ENCODE data around the gene GJB2.

Gene GJB2

DNA sequence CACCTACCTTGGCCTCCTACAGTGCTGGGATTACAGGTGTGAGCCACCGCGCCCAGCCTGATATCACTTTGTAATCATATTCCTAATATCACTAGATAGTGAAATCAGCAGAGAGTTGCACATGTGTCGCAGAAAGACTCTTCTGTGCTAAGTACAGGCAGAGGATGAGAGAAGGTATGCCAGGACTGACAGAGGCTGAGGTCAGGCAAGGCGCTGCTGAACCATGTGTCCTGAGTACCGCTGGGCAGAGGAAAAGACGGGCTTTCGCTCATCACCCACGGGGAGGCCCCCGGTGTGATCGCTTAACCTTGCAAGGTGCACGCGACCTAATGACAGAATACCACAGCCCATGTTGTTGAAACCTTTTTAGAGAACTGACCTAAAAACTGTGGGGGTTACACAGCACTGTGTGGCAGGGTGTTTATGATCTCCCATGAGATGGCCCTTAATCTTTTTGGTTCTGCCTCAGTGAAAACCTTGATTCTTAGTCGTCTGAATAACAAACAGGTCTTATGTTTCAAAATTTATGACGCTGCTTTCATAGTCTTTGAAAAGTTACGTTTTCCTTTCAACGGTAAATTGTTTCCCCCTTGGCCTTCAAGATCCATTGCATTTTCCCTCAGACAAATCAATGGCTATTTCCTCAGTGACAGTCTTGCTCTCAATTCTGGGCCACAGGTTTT, 44.1 kb downstream of the GJB2 start:
- no peak overlapping the region for H3K27ac ChIP-seq (ENCODE audit: low read depth, low read length)
- 0 out of 2 replicates have a peak, but pooled peaks cover 4% of the 10 kb centered on the region for H3K4me1 ChIP-seq (ENCODE audit: insufficient read depth, low read length)
- no peaks in the 10 kb centered on the region for H3K36me3 ChIP-seq (ENCODE audit: insufficient read depth, low read length)
- WGBS = 94% methylated on average over 16 of the region's 16 CpGs
- no peaks in the 10 kb centered on the region for H3K9me3 ChIP-seq (ENCODE audit: insufficient read depth, low read depth, low read length)
- H3K4me3 ChIP-seq (ENCODE audit: low read length) = no peak overlapping the region
- H3K27me3 ChIP-seq (ENCODE audit: insufficient read depth, low read length) = no peaks in the 10 kb centered on the region
- H3K9ac ChIP-seq (ENCODE audit: low read depth, low read length) = no peak overlapping the region

DNA sequence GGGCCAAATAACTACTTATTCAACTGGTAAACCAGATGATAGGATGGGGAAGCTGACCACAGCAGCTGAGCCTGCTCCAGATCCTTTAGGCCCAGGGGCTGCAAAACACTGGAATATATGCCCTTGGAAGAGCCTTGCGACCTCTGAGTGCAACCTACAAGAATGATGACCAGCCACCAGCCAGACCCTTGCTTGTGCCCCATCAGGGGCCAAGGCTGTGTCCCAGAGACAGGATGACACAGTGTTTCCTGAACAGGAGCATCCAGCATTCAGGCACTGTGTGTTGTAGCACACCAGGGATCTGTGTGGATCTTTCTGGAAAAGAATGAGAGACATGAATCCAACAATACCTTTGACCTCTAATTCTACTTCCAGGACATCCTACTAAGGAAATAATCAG, 46.4 kb downstream of the GJB2 start:
- Histone ChIP-seq H3K9me3 (ENCODE audit: insufficient read depth, low read depth, low read length) (no peaks in the 10 kb centered on the region), H3K4me1 (ENCODE audit: insufficient read depth, low read length) (0 out of 2 replicates have a peak, but pooled peaks cover 4% of the 10 kb centered on the region), H3K27me3 (ENCODE audit: insufficient read depth, low read length) (no peaks in the 10 kb centered on the region), H3K27ac (ENCODE audit: low read depth, low read length) (no peak overlapping the region), H3K36me3 (ENCODE audit: insufficient read depth, low read length) (no peaks in the 10 kb centered on the region), H3K4me3 (ENCODE audit: low read length) (no peak overlapping the region), H3K9ac (ENCODE audit: low read depth, low read length) (no peak overlapping the region)
- 96% methylated on average over 1 of the region's 1 CpG for WGBS

DNA sequence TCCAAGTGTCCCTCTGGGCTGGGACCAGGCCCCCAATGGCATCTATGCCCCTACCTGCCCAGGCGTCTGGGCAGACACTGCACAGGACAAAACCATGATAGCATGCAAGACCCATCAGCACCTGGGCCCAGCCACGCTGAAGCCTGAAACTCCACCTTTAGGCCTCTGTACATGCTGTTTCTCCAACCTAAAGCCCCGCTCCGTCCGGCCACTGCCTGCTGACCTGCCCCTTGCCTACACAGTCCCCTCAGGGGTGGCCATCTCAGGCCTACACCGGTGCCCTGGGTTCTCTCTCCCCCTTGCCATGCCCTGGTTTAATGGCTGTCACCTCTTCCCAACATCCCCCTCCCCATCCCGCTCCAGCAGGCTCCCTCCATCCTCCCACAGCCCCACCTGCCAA, 47.2 kb downstream of the GJB2 start:
- no peak overlapping the region for H3K9ac ChIP-seq (ENCODE audit: low read depth, low read length)
- H3K4me1 ChIP-seq (ENCODE audit: insufficient read depth, low read length) = 0 out of 2 replicates have a peak, but pooled peaks cover 4% of the 10 kb centered on the region
- H3K9me3 ChIP-seq (ENCODE audit: insufficient read depth, low read depth, low read length) = no peaks in the 10 kb centered on the region
- no peak overlapping the region for H3K27ac ChIP-seq (ENCODE audit: low read depth, low read length)
- 77% methylated on average over 7 of the region's 7 CpGs for WGBS
- no peaks in the 10 kb centered on the region for H3K36me3 ChIP-seq (ENCODE audit: insufficient read depth, low read length)
- H3K4me3 ChIP-seq (ENCODE audit: low read length) = no peak overlapping the region
- H3K27me3 ChIP-seq (ENCODE audit: insufficient read depth, low read length) = no peaks in the 10 kb centered on the region

DNA sequence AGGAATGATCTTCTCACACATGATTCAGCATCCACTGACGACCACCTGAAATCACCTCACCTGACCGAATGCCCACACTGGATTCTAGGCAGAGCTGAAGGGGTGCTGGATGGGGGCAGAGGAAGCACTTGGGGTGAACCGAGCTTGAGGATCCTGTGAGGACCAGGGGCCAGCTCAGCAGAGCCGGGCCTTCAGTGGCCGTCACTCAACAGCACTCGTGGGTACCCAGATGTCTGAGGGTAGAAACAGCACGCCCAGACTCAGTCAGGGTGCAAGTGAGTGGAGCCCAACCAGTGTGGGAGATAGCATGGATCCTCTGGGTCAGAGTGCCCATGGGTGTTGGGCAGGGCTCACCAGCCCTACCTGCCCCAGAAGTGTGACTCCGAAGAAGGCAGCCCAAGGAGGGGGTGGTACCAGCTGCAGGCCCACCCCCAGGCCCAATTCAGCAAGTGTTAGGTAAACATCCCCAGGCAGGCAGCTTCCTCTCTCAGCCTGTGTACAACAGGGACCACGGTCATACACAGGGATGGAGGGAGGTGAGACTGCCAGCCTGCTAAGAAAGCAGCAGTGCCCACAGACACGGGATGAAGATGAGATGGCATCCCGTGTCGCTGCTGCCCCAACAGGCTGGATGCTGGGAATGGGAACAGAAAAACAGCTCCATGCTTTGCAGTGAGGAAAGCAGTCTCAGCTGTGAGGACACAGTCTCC, 48.4 kb downstream of the GJB2 start:
- Histone ChIP-seq H3K36me3 (ENCODE audit: insufficient read depth, low read length) (no peaks in the 10 kb centered on the region), H3K27me3 (ENCODE audit: insufficient read depth, low read length) (peaks cover 2% of the 10 kb centered on the region; the same call in 1 of the 2 replicates), H3K4me1 (ENCODE audit: insufficient read depth, low read length) (0 out of 2 replicates have a peak, but pooled peaks cover 4% of the 10 kb centered on the region), H3K4me3 (ENCODE audit: low read length) (no peak overlapping the region), H3K27ac (ENCODE audit: low read depth, low read length) (no peak overlapping the region), H3K9me3 (ENCODE audit: insufficient read depth, low read depth, low read length) (no peaks in the 10 kb centered on the region), H3K9ac (ENCODE audit: low read depth, low read length) (no peak overlapping the region)
- WGBS = 90% methylated on average over 12 of the region's 12 CpGs

DNA sequence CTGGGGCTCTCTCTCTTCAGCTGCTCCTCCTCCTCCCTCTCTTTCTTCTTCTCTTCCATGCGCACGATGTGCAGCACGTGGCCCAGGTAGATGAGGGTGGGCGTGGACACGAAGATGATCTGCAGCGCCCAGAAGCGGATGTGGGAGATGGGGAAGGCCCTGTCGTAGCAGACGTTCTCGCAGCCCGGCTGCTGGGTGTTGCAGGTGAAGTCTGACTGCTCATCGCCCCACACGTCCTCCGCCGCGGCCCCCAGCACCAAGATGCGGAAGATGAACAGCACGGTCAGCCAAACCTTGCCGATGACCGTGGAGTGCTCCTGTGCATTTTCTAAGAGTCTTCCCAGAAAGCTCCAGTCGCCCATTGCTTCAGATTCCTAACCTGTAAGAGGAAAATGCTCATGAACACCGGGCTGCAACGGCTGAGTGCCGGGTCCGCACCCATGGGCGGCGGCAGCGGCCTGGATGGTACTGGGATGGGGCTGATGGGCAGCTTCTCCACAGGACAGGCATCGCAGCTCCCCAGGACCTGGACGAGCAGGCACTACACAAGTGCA, 49.7 kb downstream of the GJB2 start:
- Histone ChIP-seq H3K9ac (ENCODE audit: low read depth, low read length) (no peak overlapping the region), H3K9me3 (ENCODE audit: insufficient read depth, low read depth, low read length) (no peaks in the 10 kb centered on the region), H3K27ac (ENCODE audit: low read depth, low read length) (no peak overlapping the region), H3K36me3 (ENCODE audit: insufficient read depth, low read length) (no peaks in the 10 kb centered on the region), H3K4me3 (ENCODE audit: low read length) (no peak overlapping the region), H3K27me3 (ENCODE audit: insufficient read depth, low read length) (peaks cover 7% of the 10 kb centered on the region; the same call in 1 of the 2 replicates), H3K4me1 (ENCODE audit: insufficient read depth, low read length) (0 out of 2 replicates have a peak, but pooled peaks cover 4% of the 10 kb centered on the region)
- 94% methylated on average over 30 of the region's 30 CpGs for WGBS

DNA sequence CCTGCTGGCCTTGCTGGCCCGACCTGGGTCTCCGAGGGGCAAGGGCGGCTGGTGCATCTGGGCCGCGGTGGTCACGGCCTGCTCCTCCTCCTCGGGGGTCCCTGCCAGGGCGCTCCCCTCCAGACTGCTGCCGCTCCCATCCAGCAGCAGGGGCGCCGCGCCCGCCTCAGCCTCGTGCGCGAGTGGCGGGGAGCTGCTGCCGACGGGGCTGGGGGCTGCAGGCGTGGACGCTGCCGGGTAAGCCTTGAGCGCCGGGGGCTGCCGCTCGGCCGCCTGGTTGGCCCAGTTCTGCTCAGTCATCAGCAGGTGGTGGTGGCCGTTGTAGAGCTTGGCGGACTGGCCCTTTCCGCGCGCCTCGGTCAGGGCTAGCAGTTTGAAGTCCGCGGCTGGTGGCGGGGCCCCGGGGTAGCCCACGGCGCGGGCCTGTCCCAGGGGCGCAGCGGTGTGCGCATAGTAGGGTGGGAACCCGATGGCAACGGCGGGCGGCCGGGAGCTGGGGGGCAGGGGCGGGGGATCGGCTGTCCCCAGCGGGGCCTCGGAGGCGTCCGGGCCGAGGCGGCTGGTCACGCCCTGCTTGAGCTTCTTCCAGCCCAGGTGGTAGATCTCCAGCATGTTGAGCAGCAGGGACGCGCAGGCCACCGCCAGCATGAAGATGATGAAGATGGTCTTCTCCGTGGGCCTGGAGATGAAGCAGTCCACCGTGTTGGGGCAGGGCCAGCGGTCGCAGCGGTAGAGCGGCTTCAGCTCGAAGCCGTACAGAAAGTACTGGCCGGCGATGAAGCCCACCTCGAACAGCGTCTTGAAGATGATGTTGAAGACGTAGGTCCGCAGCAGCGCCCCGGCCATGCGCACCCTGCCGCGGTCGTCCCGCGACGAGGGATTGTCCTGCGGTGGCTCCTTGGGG, 50.5 kb downstream of the GJB2 start:
- 95% methylated on average over 84 of the region's 84 CpGs for WGBS
- 0 out of 2 replicates have a peak, but pooled peaks cover 4% of the 10 kb centered on the region for H3K4me1 ChIP-seq (ENCODE audit: insufficient read depth, low read length)
- H3K9me3 ChIP-seq (ENCODE audit: insufficient read depth, low read depth, low read length) = no peaks in the 10 kb centered on the region
- no peak overlapping the region for H3K9ac ChIP-seq (ENCODE audit: low read depth, low read length)
- no peak overlapping the region for H3K27ac ChIP-seq (ENCODE audit: low read depth, low read length)
- no peaks in the 10 kb centered on the region for H3K36me3 ChIP-seq (ENCODE audit: insufficient read depth, low read length)
- no peak overlapping the region for H3K4me3 ChIP-seq (ENCODE audit: low read length)
- peaks cover 15% of the 10 kb centered on the region for H3K27me3 ChIP-seq (ENCODE audit: insufficient read depth, low read length)

DNA sequence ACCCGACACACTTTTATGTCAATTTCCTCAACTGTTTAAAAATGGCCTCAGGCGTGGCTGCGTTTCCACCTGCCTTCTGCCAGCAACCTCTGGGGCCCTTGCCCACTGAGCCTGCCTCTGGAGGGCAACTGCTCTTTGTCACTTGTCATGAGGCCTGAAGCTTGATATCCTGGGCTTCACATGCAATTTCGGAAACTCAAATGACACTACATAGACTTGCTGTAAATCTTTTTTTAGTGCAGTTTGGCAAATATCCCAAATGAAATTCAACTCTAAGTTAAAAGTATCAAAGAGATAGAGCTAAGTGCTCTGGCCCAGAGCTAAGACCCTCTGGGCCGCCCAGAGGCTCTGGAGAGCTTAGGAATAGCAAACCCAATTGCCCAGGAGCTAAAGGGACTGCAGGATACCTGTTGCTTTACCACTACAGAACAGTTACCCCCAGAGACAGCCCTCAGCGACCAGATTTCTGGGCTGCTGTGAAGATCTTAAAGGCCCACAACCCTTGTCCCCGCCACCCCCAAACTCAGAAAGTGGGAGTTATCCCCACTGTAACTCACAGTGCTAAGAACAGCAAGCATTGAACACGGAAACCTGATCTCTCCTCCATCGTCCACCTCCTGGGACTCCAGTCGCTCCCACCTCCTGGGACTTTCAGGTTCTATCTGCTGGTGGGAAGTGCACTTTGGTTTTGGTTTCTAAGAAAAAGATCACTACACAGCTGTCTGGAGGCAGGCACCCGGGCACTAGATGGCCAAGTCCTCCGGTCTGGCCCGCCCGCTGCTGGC, 51.3 kb downstream of the GJB2 start:
- Histone ChIP-seq H3K4me3 (ENCODE audit: low read length) (no peak overlapping the region), H3K9ac (ENCODE audit: low read depth, low read length) (no peak overlapping the region), H3K27me3 (ENCODE audit: insufficient read depth, low read length) (peaks cover 23% of the 10 kb centered on the region), H3K4me1 (ENCODE audit: insufficient read depth, low read length) (no peaks in the 10 kb centered on the region), H3K36me3 (ENCODE audit: insufficient read depth, low read length) (no peaks in the 10 kb centered on the region), H3K27ac (ENCODE audit: low read depth, low read length) (no peak overlapping the region), H3K9me3 (ENCODE audit: insufficient read depth, low read depth, low read length) (no peaks in the 10 kb centered on the region)
- WGBS = 87% methylated on average over 14 of the region's 14 CpGs

DNA sequence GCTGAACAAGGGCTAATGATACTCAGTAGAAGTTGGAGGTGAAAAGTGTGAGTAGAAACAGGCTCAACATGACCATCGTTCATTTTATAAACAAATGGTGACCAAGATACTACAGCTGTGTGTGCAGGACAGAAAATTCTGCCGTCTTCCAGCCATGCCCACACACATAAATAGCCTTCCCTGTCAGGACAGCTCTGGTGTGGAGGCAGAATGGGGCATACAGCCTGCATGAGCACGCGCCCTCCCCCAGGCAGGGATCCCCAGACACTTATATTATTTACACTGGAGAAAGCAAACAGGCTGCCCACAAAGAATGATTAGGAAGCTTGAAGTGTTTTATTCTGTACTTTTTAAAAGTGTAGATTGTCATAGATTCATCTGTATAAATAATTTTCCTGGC, 52.3 kb downstream of the GJB2 start:
- no peaks in the 10 kb centered on the region for H3K36me3 ChIP-seq (ENCODE audit: insufficient read depth, low read length)
- no peak overlapping the region for H3K27ac ChIP-seq (ENCODE audit: low read depth, low read length)
- WGBS = 75% methylated on average over 4 of the region's 4 CpGs
- no peaks in the 10 kb centered on the region for H3K4me1 ChIP-seq (ENCODE audit: insufficient read depth, low read length)
- H3K4me3 ChIP-seq (ENCODE audit: low read length) = no peak overlapping the region
- no peaks in the 10 kb centered on the region for H3K9me3 ChIP-seq (ENCODE audit: insufficient read depth, low read depth, low read length)
- H3K27me3 ChIP-seq (ENCODE audit: insufficient read depth, low read length) = peaks cover 23% of the 10 kb centered on the region
- no peak overlapping the region for H3K9ac ChIP-seq (ENCODE audit: low read depth, low read length)

DNA sequence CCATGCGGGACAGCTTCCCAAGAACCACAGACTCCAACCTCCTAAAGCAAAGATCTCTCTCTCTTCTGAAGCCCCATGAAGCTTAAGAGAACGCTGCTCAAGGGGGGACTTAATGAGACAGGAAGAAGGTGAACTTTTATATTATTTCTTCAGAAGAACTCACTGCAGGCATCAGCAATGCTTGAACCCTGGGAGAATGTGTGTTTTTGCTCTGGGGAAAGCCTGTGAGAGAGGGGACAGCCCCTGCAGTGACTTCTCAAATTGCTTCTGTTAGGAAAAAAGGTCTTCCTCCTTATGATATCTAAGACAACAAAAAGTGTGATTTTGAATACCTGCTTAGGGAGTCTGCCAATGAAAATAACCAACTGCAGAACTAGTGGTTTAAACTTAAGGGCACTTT, 54.9 kb downstream of the GJB2 start:
- 91% methylated on average over 1 of the region's 2 CpGs for WGBS
- Histone ChIP-seq H3K9ac (ENCODE audit: low read depth, low read length) (no peak overlapping the region), H3K4me3 (ENCODE audit: low read length) (no peak overlapping the region)

More for the DNA sequence above, 54.9 kb downstream of the GJB2 start:
- Histone ChIP-seq H3K9me3 (ENCODE audit: insufficient read depth, low read depth, low read length) (no peaks in the 10 kb centered on the region), H3K4me1 (ENCODE audit: insufficient read depth, low read length) (no peaks in the 10 kb centered on the region), H3K36me3 (ENCODE audit: insufficient read depth, low read length) (no peaks in the 10 kb centered on the region), H3K27ac (ENCODE audit: low read depth, low read length) (no peak overlapping the region), H3K27me3 (ENCODE audit: insufficient read depth, low read length) (peaks cover 23% of the 10 kb centered on the region)

Measured in HUES64 (cell line).